Naive thymus-derived CD8-positive, alpha-beta T cell (primary cell): ENCODE measurements around the gene SREK1. TPM values are rescaled to one million over a fixed set of nuclear protein-coding genes. Genes with fewer than 3 reads are reported as not detected.

ENCODE experiments used
- ATAC-seq, 2 donors: fragments of 150-1000 bp; cut with Tn5 transposase in 1 of 2; sonication (Bioruptor Pico), chemical (Tn5 transposase) in 1 of 2; 1 replicate in 1 of 2; 2 replicates in 1 of 2; pipeline ENCODE4 v1.10.0; 2021; ENCODE audit warnings: mild to moderate bottlenecking in 2 of 2, moderate library complexity in 2 of 2
- POLR2A ChIA-PET: fragments of 350-600 bp; sonication (Branson Sonifier 250); formaldehyde crosslinking; loops from one replicate; lab custom pipeline; 2021; ENCODE audit warnings: antibody characterized with exemption; lab: Charles Lee
- DNase-seq, 10 donors: peaks; one replicate each; pipeline versions ENCODE4 v3.0.0 to v3.0.0-alpha.2; 2020 to 2022
- H3K27ac Mint-ChIP-seq, 10 donors: one replicate each; pipeline ENCODE4 v1.8.0; 2020 to 2022; ENCODE audit warnings: mild to moderate bottlenecking in 10 of 10, mixed read lengths in 10 of 10, moderate library complexity in 4 of 10, inconsistent platforms in 1 of 10
- H3K27me3 Mint-ChIP-seq, 5 donors: one replicate each; pipeline ENCODE4 v1.8.0; 2021 to 2022; ENCODE audit warnings: mixed read lengths in 5 of 5
- H3K36me3 Mint-ChIP-seq, 3 donors: one replicate each; pipeline ENCODE4 v1.8.0; 2020 to 2022; ENCODE audit warnings: mixed read lengths in 3 of 3, mild to moderate bottlenecking in 2 of 3, inconsistent platforms in 1 of 3
- H3K4me1 Mint-ChIP-seq, 4 donors: one replicate each; pipeline ENCODE4 v1.8.0; 2021 to 2022; ENCODE audit warnings: mixed read lengths in 4 of 4
- H3K4me3 Mint-ChIP-seq, 10 donors: one replicate each; pipeline ENCODE4 v1.8.0; 2020 to 2022; ENCODE audit warnings: mild to moderate bottlenecking in 10 of 10, mixed read lengths in 10 of 10, moderate library complexity in 6 of 10, inconsistent platforms in 1 of 10
- H3K9me3 Mint-ChIP-seq, 9 donors: one replicate each; pipeline ENCODE4 v1.8.0; 2020 to 2022; ENCODE audit warnings: mixed read lengths in 9 of 9, mild to moderate bottlenecking in 3 of 9, inconsistent platforms in 1 of 9, moderate library complexity in 1 of 9
- polyA plus RNA-seq, 3 donors: library from polyadenylated mRNA; unstranded; fragments of 300-500 nt; fragmentation: Illumina TruSeq; gene quantifications; one replicate each; pipeline ENCODE4 v1.2.3, GENCODE V29; 2021
- total RNA-seq, 8 experiments: library from RNA in 2 of 8; stranded (reverse) in 2 of 8; gene quantifications; one replicate each; pipeline ENCODE4 v1.2.3 and lab custom pipeline; 2021 to 2026

The SREK1 gene
- total and polyA plus RNA-seq, 5 experiments from 2014 or later, result 15.2 to 92.4 (median 21.4) TPM

- POLR2A ChIA-PET, result interaction anchor here (1.3 kb wide), 1 partner anchor 607 kb away, joined by 4 read pairs; the partner anchor contains the start of genes CENPK and PPWD1
- Mint-ChIP-seq H3K27me3 (no peaks in the 10 kb centered on the region), H3K4me1 (peaks cover 6 to 38% (median 22%) of the 10 kb centered on the region in 4 donors), H3K4me3 (peak overlapping the region in 1 of 10 donors; percentile 42), H3K27ac (peak overlapping the region in 9 of 10 donors; percentile 53 to 96 (median 87)), H3K9me3 (no peaks in the 10 kb centered on the region), H3K36me3 (peaks cover 12 to 61% (median 15%) of the 10 kb centered on the region in 3 donors)
- DNase-seq (no peak), ATAC-seq (no peak)
Observed at GRCh38 chr5:66170195-66170919, 26.3 kb downstream of the SREK1 start.

DNA sequence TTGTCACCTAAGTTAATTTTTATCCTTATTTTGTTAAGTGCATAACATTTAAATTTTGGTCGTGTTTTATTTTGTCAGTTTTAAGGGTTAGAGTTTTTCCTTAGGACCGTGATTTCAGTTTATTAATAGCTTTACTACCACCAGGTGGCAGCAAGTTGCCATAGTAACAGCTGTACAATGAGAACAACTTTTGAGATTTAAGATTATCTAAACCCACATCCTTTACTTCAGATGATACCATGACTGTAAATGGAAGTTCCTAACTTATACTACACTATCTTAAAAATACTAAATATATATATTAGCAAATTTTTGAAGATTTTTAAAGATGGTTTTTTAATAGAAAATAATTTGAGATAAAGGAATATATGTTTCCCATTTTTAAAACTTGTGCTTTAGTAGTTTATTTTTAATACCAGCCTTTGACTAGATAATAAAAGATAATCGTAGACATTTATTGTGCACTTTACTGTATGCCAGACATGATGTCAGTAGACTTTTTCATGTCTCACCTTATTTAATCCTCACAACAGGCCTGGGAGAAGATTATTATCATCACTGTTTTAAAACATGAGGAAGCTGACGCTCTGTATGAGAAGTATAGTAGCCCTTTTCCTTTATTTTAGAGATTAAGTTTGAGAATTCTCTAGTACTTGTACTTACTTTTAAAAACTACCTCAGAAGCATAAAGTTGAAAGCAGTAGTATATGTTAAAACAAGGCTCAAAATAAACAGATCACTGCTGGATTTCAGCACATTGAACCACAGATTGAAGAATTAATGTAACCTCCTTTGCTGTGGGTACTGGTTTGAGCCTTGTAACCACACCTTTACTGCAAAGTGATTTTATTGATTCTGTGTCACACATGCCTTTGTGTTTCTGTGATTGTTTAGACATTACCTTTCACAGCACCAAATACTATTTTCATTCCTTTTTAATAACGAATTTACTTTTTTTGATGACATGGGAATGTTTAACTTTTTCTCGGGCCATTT is 27.5 kb downstream of the SREK1 start:
- Mint-ChIP-seq H3K27ac (peak overlapping the region; percentile 53 to 96 (median 88)), H3K4me3 (peak overlapping the region in 2 of 10 donors; percentile 20 to 21), H3K27me3 (no peaks in the 10 kb centered on the region), H3K4me1 (peaks cover 6 to 27% (median 19%) of the 10 kb centered on the region in 4 donors), H3K36me3 (peaks cover 12 to 61% (median 20%) of the 10 kb centered on the region in 3 donors), H3K9me3 (no peaks in the 10 kb centered on the region)
- POLR2A ChIA-PET, result interaction anchor here (0.6 to 1.5 kb wide), 3 partner anchors 246 to 608 kb away, joined by 3 to 4 read pairs (median 3); partner anchors contain the start of genes CENPK, ERBIN and PPWD1
- ATAC-seq, result peak; percentile 85 to 91
- DNase-seq, result peak; percentile 13 to 81 (median 58)

GRCh38 chr5:66174338-66174737 is 30.2 kb downstream of the SREK1 start:
- Mint-ChIP-seq H3K27me3 (no peaks in the 10 kb centered on the region), H3K36me3 (peaks cover 19 to 77% (median 38%) of the 10 kb centered on the region in 3 donors), H3K9me3 (no peaks in the 10 kb centered on the region), H3K4me3 (no peak overlapping the region), H3K27ac (peak overlapping the region in 2 of 10 donors; percentile 10 to 38), H3K4me1 (peaks cover 8 to 27% (median 16%) of the 10 kb centered on the region in 4 donors)
- POLR2A ChIA-PET, result no interaction called here
- DNase-seq (no peak), ATAC-seq (no peak)

DNA sequence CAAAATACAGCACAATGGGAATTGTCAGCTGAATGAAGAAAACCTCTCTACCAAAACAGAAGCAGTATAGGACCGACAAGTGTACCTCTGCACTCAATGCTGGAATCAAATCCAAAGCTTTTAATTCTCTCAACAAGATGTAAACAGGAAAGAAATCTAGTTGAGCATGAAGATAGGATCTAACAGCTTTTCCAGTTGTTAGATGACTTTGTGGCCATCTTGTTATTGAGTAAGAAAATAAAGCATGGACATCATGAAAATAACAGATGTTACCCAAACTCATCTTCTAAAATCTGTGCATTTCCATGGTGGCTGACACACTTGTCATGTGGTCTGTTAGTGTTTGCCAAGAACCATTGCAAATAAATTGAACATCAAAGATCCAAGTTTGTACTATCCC is 34.7 kb downstream of the SREK1 start:
- H3K4me3 Mint-ChIP-seq, result no peak overlapping the region
- ATAC-seq (no peak), DNase-seq (no peak)
- H3K36me3 Mint-ChIP-seq, result peaks cover 15 to 79% (median 41%) of the 10 kb centered on the region in 3 donors
- peak overlapping the region in 1 of 10 donors; percentile 69 for H3K27ac Mint-ChIP-seq
- no peaks in the 10 kb centered on the region for H3K27me3 Mint-ChIP-seq
- peaks cover 0 to 7% (median 0%) of the 10 kb centered on the region in 4 donors for H3K4me1 Mint-ChIP-seq
- POLR2A ChIA-PET, result no interaction called here
- no peaks in the 10 kb centered on the region for H3K9me3 Mint-ChIP-seq

DNA sequence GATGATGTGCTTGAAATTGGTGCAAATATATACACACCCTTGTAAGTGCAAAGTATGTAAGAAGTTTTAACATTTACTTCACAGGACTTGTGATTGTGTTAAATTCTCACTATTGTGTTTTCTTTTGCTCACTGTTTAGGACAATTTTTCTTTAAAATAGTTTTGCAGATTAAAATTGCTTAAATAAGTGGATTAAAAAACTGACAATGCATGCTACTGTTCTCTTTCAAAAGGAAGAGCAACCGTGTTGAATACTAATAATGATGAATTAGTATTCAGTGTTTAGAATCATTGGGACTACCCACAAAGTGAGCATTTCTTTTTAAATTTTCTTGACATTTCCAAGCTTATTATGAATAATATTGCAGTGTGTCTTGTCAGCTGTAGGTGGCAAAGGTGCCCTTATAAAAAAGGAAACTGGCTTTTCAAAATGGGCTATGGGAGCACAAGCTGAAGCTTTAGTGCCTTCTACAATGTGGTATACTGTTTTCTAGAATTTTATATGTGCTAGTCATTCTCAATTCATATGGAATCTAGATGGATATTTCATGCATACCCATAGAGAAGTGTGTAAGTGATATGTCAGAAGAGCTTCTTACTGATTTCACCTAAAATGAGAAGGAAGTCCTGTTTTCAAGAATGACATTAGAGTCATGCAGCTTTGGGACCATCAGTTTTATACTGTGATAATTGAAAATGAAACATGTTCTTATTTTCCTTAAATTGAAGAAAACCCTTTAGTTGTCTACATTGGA is 35.4 kb downstream of the SREK1 start:
- POLR2A ChIA-PET, result no interaction called here
- Mint-ChIP-seq H3K4me1 (peaks cover 0 to 7% (median 0%) of the 10 kb centered on the region in 4 donors), H3K27me3 (no peaks in the 10 kb centered on the region), H3K36me3 (peaks cover 15 to 76% (median 41%) of the 10 kb centered on the region in 3 donors), H3K27ac (peak overlapping the region in 2 of 10 donors; percentile 40 to 41), H3K9me3 (no peaks in the 10 kb centered on the region), H3K4me3 (no peak overlapping the region)
- ATAC-seq (no peak), DNase-seq (no peak)

DNA sequence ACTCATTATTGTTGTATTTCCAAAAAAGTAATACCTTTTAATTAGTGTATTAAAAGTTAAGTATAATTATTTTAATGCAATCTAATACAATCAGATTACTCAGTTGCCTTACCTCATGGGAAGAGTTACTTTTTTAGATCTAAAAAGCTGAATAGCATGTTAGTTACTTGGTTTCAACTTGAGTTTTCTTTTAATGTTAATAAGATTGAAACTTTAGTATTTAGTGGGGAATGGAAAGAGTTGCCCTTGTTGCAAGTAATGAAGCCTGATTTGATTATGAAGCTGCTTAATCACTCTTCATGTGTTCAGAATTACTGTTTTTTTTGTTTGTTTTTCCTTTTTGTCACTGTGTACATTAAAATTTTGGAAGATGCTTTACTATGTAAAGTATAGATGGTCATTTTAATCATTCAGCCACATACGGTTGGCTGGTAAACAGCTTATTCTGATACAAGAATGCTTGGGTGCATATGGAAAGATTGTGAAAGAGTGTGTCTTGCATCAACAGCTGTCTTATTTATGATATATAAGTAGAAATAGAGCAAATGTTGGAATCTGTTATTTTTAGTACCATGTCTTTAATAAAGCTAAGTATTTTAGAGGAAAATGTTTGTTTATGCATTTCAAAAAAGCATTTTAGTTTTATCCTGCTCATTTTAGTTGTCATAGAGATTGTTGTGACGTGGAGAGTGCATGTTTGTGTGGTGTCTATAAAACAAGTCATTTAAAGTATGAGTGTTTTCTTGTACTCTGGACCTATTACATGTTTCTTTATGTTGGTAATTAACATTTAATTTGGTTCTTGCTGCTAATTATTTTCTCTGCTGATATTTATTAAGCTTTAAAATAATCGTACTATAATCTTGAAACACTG is 36.4 kb downstream of the SREK1 start:
- Mint-ChIP-seq H3K36me3 (peaks cover 7 to 72% (median 37%) of the 10 kb centered on the region in 3 donors), H3K4me3 (no peak overlapping the region), H3K4me1 (peaks cover 0 to 6% (median 0%) of the 10 kb centered on the region in 4 donors), H3K27ac (peak overlapping the region in 4 of 10 donors; percentile 33 to 61 (median 53)), H3K27me3 (no peaks in the 10 kb centered on the region), H3K9me3 (no peaks in the 10 kb centered on the region)
- ATAC-seq (no peak), DNase-seq (no peak)
- POLR2A ChIA-PET, result no interaction called here

GRCh38 chr5:66186108-66186507 is 42.0 kb downstream of the SREK1 start:
- H3K4me3 Mint-ChIP-seq, result no peak overlapping the region
- peaks cover 0 to 2% (median 0%) of the 10 kb centered on the region in 4 donors for H3K4me1 Mint-ChIP-seq
- peaks cover 0 to 4% (median 0%) of the 10 kb centered on the region in 9 donors for H3K9me3 Mint-ChIP-seq
- H3K27ac Mint-ChIP-seq, result peak overlapping the region in 1 of 10 donors; percentile 31
- no peaks in the 10 kb centered on the region for H3K27me3 Mint-ChIP-seq
- DNase-seq, result no peak
- peaks cover 4 to 22% (median 11%) of the 10 kb centered on the region in 3 donors for H3K36me3 Mint-ChIP-seq
- POLR2A ChIA-PET, result no interaction called here
- no peak for ATAC-seq

DNA sequence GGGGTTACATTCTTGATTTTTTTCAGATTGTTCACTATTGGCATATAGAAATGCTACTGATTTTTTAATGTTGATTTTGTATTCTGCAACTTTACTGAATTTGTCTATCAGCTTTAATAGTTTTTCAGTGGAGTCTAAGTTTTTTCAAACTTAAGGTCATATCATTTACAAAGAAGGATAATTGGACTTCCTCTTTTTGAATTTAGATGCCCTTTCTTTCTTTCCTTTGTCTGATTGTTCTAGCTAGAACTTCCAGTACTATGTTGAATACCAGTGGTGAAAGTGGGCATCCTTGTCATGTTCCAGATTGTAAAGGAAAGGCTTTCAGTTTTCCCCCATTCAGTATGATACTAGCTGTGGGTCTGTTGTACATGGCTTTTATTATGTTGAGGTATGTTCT is 49.3 kb downstream of the SREK1 start:
- no peak for ATAC-seq
- POLR2A ChIA-PET, result no interaction called here
- Mint-ChIP-seq H3K4me3 (no peak overlapping the region), H3K27me3 (no peaks in the 10 kb centered on the region), H3K27ac (no peak overlapping the region), H3K9me3 (peaks cover 0 to 6% (median 0%) of the 10 kb centered on the region in 9 donors), H3K36me3 (peaks cover 9 to 30% (median 13%) of the 10 kb centered on the region in 3 donors), H3K4me1 (peaks cover 0 to 2% (median 0%) of the 10 kb centered on the region in 4 donors)
- no peak for DNase-seq

DNA sequence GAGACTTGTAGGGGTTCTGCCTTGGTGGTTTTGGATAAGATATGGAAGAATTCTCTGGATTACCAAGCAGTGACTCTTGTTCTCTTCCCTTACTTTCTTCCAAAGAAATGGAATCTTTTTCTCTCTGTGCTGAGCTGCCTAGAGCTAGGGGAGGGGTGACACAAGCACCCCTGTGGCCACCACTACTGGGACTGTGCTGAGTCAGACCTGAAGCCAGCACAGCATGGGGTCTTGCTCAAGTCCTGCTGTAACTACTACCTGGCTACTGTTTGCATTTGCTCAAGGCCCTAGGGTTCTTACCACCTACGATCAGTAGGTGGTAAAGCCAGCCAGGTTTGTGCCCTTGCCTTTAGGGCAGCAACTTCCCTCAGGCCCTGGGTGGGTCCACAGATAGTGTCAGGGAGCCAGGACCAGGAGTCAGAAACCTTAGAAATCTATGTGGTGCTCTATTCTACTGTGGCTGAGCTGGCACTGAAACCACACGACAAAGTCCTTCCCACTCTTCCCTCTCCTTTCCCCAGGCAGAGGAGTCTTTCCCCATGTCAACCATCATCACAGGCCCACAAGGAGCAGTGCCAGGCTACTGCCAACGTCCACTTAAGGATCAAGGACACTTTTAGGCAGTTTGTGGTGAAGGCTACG is 53.8 kb downstream of the SREK1 start:
- no peak for ATAC-seq
- POLR2A ChIA-PET, result interaction anchor here (0.5 kb wide), 1 partner anchor 581 kb away, joined by 3 read pairs; no protein-coding TSS in a partner anchor
- H3K36me3 Mint-ChIP-seq, result peaks cover 14 to 50% (median 17%) of the 10 kb centered on the region in 3 donors

GRCh38 chr5:66198837-66199236 is 54.7 kb downstream of the SREK1 start:
- peaks cover 0 to 10% (median 2%) of the 10 kb centered on the region in 9 donors for H3K9me3 Mint-ChIP-seq
- H3K4me3 Mint-ChIP-seq, result no peak overlapping the region
- ATAC-seq (no peak), DNase-seq (no peak)
- H3K27ac Mint-ChIP-seq, result no peak overlapping the region
- POLR2A ChIA-PET, result no interaction called here
- H3K4me1 Mint-ChIP-seq, result peaks cover 0 to 2% (median 0%) of the 10 kb centered on the region in 4 donors
- no peaks in the 10 kb centered on the region for H3K27me3 Mint-ChIP-seq
- H3K36me3 Mint-ChIP-seq, result peaks cover 14 to 50% (median 17%) of the 10 kb centered on the region in 3 donors

More for the DNA sequence above, 53.8 kb downstream of the SREK1 start:
- no peak for DNase-seq
- peaks cover 0 to 10% (median 2%) of the 10 kb centered on the region in 9 donors for H3K9me3 Mint-ChIP-seq
- H3K27ac Mint-ChIP-seq, result peak overlapping the region in 1 of 10 donors; percentile 17
- no peaks in the 10 kb centered on the region for H3K27me3 Mint-ChIP-seq
- no peak overlapping the region for H3K4me3 Mint-ChIP-seq
- H3K4me1 Mint-ChIP-seq, result peaks cover 0 to 2% (median 0%) of the 10 kb centered on the region in 4 donors
